Right lobe of liver (tissue), 6 donors: ENCODE data around the gene RAB36. TPM values are rescaled to one million over a fixed set of nuclear protein-coding genes. Genes with fewer than 3 reads are reported as not detected.

Source experiments
- ATAC-seq, 4 donors: fragments of 200-7000 bp; cut with Tn5 transposase; one replicate each; pipeline ENCODE4 v1.9.1; 2020; ENCODE audit warnings: mild to moderate bottlenecking in 4 of 4, moderate library complexity in 4 of 4
- DNase-seq, 3 donors: peaks; one replicate each; pipeline ENCODE4 v3.0.0-alpha.2; 2020
- H3K27ac ChIP-seq, 3 donors: fragments of 200-600 bp; one replicate each; pipeline ENCODE4 v1.8.0; 2022
- H3K27me3 ChIP-seq, 2 donors: fragments of 200-600 bp; one replicate each; pipeline ENCODE4 v1.8.0; 2022
- H3K36me3 ChIP-seq, 4 donors: fragments of 200-600 bp; sonication (generic) in 1 of 4; one replicate each; pipeline versions ENCODE4 v1.5.1 to v1.8.0; 2017 to 2022; ENCODE audit warnings: control low read depth in 1 of 4
- H3K4me1 ChIP-seq, 4 donors: fragments of 200-600 bp; sonication (generic) in 1 of 4; one replicate each; pipeline versions ENCODE4 v1.5.1 to v1.8.0; 2017 to 2022; ENCODE audit warnings: control low read depth in 1 of 4
- H3K4me3 ChIP-seq, 3 donors: fragments of 200-600 bp; one replicate each; pipeline ENCODE4 v1.8.0; 2022
- H3K9me3 ChIP-seq, 4 donors: fragments of 200-600 bp; sonication (generic) in 1 of 4; one replicate each; pipeline versions ENCODE4 v1.5.1 to v1.8.0; 2017 to 2022; ENCODE audit warnings: control low read depth in 1 of 4
- POLR2A ChIP-seq: fragments of 450-650 bp; IDR thresholded peaks from one replicate; pipeline ENCODE4 v1.6.1; 2017; ENCODE audit warnings: antibody characterized with exemption, mild to moderate bottlenecking
- WGBS: methylation state at CpG from one replicate; pipeline ENCODE4 v1.1.6; 2018; ENCODE audit warnings: low coverage, low lambda C conversion rate; ENCODE audit not compliant: insufficient coverage; ENCODE audit errors: missing lambda C conversion rate; 5-methylcytosine and 5-hydroxymethylcytosine counted together
- intact Hi-C, 2 donors: fragments of 100-400 bp; cut with DNase I; formaldehyde crosslinking; loops; one replicate each; pipeline versions ENCODE4 v1.11.2 to v1.14.1; 2022
- total RNA-seq, 6 experiments: library from RNA; depleted of rRNA in 2 of 6; stranded (reverse); fragments of >200 nt in 2 of 6; fragmentation: NEBNext Ultra II Directional in 3 of 6; extraction: Animal tissue kit (Norgen Biotek cat#: 25700) in 3 of 6; gene quantifications; one replicate each; pipeline versions ENCODE4 v1.1.0 to v1.2.4, GENCODE V29; 2016 to 2023
- TF ChIP-seq, protein P1 (sequence below), 4 donors: fragments of 200-600 bp in 3 of 4; fragments of 450-650 bp in 1 of 4; IDR thresholded peaks; one replicate each; pipeline versions ENCODE4 v1.5.1 to v1.8.0; 2016 to 2022; ENCODE audit warnings: antibody characterized with exemption in 4 of 4, mild to moderate bottlenecking in 2 of 4
- donor health status: DM: no; HTN: yes; CAD: no.
- donor health status: DM: no; HTN: no; CAD: no.
- donor health status: DM: no; HTN: no; CAD: no.
- donor health status: DM: no; HTN: yes; CAD: no.
- donor health status: DM: no; HTN: yes; CAD: no.

RAB36 gene
- total RNA-seq, 6 experiments from 2014 or later = 0.07 to 0.65 (median 0.19) TPM

GRCh38 chr22:23161574-23161973 is 16.3 kb downstream of the RAB36 start:
- no peaks in the 10 kb centered on the region for H3K36me3 ChIP-seq
- H3K27ac ChIP-seq = no peak overlapping the region
- peaks cover 0 to 35% (median 10%) of the 10 kb centered on the region in 4 donors for H3K4me1 ChIP-seq
- ATAC-seq (no peak), DNase-seq (no peak)
- H3K9me3 ChIP-seq = no peaks in the 10 kb centered on the region
- H3K4me3 ChIP-seq = no peak overlapping the region
- TF ChIP-seq, protein P1, sequence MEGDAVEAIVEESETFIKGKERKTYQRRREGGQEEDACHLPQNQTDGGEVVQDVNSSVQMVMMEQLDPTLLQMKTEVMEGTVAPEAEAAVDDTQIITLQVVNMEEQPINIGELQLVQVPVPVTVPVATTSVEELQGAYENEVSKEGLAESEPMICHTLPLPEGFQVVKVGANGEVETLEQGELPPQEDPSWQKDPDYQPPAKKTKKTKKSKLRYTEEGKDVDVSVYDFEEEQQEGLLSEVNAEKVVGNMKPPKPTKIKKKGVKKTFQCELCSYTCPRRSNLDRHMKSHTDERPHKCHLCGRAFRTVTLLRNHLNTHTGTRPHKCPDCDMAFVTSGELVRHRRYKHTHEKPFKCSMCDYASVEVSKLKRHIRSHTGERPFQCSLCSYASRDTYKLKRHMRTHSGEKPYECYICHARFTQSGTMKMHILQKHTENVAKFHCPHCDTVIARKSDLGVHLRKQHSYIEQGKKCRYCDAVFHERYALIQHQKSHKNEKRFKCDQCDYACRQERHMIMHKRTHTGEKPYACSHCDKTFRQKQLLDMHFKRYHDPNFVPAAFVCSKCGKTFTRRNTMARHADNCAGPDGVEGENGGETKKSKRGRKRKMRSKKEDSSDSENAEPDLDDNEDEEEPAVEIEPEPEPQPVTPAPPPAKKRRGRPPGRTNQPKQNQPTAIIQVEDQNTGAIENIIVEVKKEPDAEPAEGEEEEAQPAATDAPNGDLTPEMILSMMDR (IDR thresholded peaks at IDR 0.05) = no peak
- no peak for TF ChIP-seq POLR2A
- no peaks in the 10 kb centered on the region for H3K27me3 ChIP-seq
- intact Hi-C loops = loop anchor here in 1 of 2 donors (10.0 kb wide), 1 partner anchor 223 kb away; no protein-coding TSS in a partner anchor
- WGBS = no CpG with 5 or more reads among the region's 13 CpGs

DNA sequence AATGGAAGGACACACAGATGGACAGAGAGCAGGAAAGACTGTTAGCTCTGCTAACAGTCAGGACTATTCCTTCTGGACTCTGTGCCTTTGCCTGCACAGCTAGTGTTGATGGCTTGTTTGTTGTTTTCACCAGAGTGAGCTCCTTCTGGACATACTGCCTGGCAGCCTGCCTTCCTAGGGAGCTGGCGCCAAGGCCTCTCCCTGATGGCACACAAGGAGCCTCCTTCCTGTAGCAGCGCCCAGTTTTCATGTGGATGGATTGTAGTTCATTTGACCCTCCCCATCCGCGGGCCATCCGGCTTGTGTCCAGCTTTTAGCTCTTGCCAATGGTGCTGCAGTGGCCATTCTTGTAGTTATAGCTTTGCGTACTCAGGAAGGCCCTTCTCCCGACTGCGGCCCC is 18.4 kb downstream of the RAB36 start:
- DNase-seq (peak; percentile 69 to 86 (median 78)), ATAC-seq (peak; percentile 64 to 79 (median 74))
- Histone ChIP-seq H3K27ac (no peak overlapping the region), H3K36me3 (no peaks in the 10 kb centered on the region), H3K4me3 (no peak overlapping the region), H3K27me3 (no peaks in the 10 kb centered on the region), H3K9me3 (no peaks in the 10 kb centered on the region), H3K4me1 (peaks cover 0 to 29% (median 10%) of the 10 kb centered on the region in 4 donors)
- 65% methylated on average over 2 of the region's 8 CpGs for WGBS
- intact Hi-C loops = loop anchor here in 1 of 2 donors (10.0 kb wide), 1 partner anchor 221 kb away; no protein-coding TSS in a partner anchor
- TF ChIP-seq, protein P1 (IDR thresholded peaks at IDR 0.05) = no peak
- TF ChIP-seq POLR2A = no peak

- DNase-seq (no peak), ATAC-seq (peak; percentile 39 to 61 (median 56))
- TF ChIP-seq, protein P1 (IDR thresholded peaks at IDR 0.05) = no peak
- TF ChIP-seq POLR2A = no peak
- H3K9me3 ChIP-seq = no peaks in the 10 kb centered on the region
- peaks cover 0 to 29% (median 10%) of the 10 kb centered on the region in 4 donors for H3K4me1 ChIP-seq
- intact Hi-C loops = loop anchor here in 1 of 2 donors (10.0 kb wide), 1 partner anchor 221 kb away; no protein-coding TSS in a partner anchor
- no peak overlapping the region for H3K27ac ChIP-seq
- no peaks in the 10 kb centered on the region for H3K27me3 ChIP-seq
- 16% methylated on average over 6 of the region's 11 CpGs for WGBS
- H3K4me3 ChIP-seq = no peak overlapping the region
- no peaks in the 10 kb centered on the region for H3K36me3 ChIP-seq
These were observed 18.8 kb downstream of the RAB36 start for GRCh38 chr22:23164091-23164490.

DNA sequence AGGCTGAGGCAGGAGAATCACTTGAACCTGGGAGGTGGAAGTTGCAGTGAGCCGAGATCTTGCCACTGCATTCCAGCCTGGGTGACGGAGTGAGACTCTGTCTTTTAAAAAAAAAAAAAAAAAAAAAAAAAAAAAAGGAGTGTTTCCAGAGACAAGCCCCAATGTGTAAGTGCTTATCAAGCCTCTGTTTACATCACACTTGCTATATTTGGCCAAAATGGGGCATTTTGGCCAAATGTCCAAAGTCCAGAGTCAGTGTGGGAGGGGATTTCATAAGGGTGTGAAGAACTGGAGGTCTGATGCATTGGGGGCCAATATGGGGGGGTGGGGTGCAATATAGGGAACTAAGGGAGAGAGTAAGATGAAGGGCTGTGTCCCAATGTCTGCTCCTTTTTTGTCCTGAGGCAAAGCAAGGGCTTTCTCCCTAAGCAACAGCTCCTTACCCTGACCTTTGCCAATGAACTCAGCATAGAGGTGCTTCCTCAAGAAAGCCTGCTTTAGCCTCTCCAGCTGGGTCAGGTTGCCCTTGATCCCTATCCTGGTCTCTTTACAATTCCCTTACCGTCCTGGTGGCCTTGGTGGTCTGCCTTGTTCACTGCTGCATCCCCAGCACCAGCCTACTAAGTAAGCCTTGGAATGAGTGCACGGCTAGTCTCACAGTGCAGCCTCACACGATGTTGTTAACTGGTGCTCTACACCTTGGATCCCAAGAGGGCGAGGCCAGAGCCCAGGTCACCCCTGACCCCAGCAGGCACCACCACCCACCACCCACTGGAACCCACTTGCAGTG is 21.0 kb downstream of the RAB36 start:
- intact Hi-C loops = loop anchor here in 1 of 2 donors (10.0 kb wide), 1 partner anchor 219 kb away; no protein-coding TSS in a partner anchor
- 26% methylated on average over 3 of the region's 6 CpGs for WGBS

More for the DNA sequence above, 21.0 kb downstream of the RAB36 start:
- no peaks in the 10 kb centered on the region for H3K9me3 ChIP-seq
- H3K27ac ChIP-seq = no peak overlapping the region
- H3K4me1 ChIP-seq = peaks cover 0 to 29% (median 10%) of the 10 kb centered on the region in 4 donors
- H3K27me3 ChIP-seq = no peaks in the 10 kb centered on the region
- DNase-seq = no peak
- ATAC-seq = peak in 2 of 4 donors; percentile 20
- no peak overlapping the region for H3K4me3 ChIP-seq
- H3K36me3 ChIP-seq = no peaks in the 10 kb centered on the region
- TF ChIP-seq, protein P1 (IDR thresholded peaks at IDR 0.05) = no peak
